ENCODE results near the gene RAB38.

Gene RAB38

DNA sequence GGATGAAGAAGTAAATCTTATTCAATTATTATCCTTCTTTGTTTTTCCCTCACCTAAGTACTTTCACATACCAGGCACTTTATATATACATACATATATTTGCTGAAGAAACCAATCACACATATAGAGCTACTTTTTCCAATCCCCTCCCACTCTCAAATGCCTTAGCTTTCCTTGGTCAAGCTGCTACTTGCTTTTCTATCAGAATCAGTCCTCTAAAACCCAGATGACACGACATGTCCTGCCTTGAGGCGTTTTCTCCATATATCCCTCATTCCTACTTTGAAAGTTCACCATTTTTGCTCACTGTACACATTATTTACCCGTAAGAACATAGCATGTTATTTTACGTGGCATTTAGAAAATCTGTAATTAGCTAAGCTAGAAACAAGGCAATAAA lies 5.4 kb downstream of the RAB38 start:
- DNase-seq (ENCODE audit: low read depth) = no peak

DNA sequence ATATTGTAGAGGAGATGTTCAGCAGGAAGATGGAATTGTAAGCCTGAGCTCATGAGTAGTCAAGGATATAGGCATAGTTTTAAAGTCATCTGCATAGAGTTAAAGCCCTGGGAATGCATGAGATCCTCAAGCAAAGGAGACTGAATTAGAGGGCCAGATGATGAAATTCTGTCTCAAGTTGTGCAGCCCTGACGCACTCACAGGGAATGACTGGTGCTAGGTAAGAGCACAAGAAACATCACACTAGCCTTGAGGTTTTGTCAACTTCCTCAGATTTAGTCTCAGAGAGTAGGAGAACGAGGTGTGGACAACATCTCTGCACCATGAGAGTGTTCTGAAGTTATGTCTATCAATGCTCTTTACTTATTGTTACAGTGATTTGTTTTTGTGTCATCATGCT lies 5.8 kb downstream of the RAB38 start:
- DNase-seq (ENCODE audit: low read depth) = no peak

DNA sequence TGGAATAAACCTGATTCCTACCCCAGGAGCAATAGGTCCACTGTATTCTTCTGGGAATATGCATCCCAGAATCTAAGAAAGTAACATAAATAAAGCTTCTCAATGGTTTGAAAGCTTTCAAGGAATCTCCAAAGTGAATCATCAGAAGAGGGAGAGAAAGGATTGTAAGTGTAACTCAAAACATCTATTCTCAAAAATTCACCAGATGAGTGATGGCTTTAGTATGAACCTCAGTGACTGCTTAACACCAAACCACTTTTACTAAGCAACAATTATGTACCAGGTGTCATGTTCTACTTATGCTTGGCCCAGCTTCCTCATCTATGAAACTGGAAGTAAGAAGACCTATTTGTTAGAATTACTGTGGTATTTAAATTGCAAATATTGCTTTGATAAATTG lies 7.4 kb downstream of the RAB38 start:
- DNase-seq (ENCODE audit: low read depth) = no peak

DNA sequence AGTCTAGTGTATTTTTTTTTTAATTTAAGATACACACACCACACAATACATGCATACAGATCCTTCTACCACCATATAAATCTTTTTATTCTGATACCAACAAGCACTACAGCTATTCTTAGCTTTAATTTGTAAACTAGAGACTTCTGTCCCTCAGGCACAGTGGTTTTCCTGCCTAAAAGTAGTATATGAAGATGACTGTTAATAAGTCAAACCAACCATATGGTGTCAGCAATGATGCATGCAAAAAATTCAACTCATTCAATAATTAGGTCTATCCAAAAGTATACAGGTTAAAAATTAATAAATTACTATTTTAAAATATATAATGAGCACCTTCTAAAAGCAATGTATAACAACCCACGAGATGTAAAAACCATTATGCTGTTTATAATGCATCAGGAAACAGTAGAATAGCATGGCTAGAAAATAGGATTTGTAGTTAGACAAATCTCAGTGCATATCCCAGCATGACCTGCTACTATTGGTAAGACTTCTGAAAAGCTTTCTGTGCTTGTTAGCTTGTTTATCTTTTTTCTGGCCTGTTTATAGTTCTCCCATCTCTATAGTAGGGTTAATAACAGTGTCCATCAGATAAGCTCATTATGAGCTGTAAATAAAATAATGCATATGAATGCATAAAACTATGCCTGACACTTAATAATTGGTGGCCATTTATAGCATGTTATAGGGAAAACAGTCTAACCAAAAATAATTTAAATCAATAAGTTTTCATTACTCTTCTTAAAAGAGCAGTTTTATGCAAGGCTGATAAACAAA lies 10.2 kb downstream of the RAB38 start:
- no peak for DNase-seq (ENCODE audit: low read depth)

DNA sequence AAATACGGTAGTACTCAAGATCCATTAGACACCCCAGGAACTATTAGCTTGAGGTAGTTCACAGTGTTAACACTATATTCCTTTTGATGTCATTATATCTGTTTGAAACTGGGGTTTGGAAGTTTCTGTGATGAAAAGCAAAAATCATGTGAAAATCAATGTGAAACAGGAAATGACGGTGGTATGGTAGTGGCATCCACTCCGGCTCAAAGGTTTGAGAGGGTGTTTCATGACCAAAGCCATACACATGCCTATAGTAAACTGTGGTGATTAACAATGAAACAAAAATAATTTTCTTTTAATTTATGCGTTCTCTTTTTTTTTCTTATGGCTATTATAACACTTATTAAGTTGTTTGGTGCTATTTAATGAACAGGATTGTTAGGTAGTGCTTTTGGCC lies 10.9 kb downstream of the RAB38 start:
- no peak for DNase-seq (ENCODE audit: low read depth)

DNA sequence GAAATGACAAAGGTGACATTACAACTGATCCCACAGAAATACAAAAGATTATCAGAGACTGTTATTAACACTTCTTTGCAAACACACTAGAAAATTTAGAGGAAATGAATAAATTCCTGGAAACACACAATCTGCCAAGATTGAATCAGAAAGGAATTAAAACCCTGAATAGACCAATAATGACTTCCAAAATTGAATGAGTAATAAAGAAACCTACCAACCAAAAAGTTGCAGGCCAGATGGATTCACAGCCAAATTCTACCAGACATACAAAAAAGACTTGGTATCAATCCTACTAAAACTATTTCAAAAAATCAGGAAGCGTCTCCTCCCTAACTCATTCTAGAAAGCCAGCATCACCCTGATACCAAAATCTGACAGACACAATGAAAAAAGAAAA lies 17.2 kb downstream of the RAB38 start:
- DNase-seq (ENCODE audit: low read depth) = no peak

DNA sequence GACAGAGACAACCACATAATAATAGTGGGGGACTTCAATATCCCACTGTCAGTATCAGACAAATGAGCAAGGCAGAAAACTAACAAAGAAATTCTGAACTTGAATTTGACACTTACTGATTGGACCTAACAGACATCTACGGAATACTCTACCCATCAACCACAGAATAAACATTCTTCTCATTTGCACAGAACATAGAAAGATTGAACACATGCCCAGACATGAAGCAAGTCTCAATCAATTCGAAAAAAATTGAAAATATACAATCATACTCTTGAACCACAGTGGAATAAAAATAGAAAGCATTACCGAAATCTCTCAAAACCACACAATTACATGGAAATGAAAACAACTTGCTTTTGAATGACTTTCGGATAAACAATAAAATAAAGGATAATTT lies 17.9 kb downstream of the RAB38 start:
- DNase-seq (ENCODE audit: low read depth) = no peak

DNA sequence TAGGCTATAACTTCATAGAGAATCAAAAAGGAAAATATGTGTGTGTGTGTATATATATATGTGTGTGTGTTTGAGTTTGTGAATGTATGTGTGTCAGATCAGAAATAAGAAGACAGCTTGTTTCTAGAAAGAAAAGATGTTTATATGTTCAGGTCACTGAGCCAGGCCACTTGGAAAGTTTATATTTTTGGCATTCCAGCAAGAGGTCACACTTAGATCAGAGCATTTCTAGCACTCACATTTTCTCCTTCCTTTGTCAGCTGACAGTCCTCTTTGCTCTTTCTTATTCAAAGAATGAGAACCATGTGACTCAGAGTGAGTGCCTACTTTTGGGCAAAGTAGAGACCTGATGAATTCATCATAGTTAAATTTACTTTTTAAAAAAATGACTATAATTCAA lies 22.9 kb downstream of the RAB38 start:
- DNase-seq (ENCODE audit: low read depth) = no peak

DNA sequence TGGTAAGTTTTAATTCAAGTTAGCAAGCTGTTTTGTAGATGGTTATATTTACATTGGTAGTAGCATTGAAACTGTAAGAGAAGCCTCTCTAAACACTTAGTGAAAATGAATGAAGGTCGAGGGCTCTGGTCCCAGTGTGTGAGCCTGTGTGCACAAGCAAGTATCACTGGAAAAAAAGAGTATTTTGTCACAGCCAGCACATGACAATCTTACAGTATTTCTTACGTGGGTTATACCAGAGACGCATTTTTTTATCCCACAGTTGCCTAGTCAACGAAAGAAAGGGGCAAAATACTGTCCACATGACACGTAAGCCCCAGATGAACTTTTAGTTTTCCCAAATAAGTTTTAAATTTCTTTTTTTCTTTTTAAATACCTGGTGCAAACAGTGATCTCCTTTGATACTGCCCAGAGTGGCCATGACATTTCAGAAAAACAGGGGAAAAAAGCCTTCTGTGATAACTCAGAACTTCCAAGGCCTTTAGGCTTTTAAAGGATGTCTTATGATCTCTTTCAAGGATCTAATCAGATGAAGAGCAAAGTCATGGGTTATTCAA lies 23.5 kb downstream of the RAB38 start:
- no peak for DNase-seq (ENCODE audit: low read depth)

DNA sequence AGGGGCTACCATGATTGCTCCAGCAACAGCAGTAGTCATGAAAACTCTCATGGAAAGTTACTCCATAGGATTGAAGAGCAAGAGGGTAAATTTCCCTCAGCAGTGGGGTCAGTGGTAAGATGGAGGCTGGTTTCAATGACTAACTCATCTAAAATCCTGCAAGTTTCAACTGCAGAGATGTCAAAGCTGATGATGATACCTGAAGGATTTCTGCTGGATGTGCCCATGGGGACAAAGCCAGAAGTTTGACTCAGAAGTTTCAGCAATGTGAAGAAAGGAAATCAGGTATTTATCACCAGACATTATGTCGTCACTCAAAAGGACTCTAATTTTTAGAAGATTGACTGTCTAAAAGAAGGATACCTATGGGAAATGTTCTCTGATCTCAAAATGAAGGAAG lies 29.1 kb downstream of the RAB38 start:
- no peak for DNase-seq (ENCODE audit: low read depth)

DNA sequence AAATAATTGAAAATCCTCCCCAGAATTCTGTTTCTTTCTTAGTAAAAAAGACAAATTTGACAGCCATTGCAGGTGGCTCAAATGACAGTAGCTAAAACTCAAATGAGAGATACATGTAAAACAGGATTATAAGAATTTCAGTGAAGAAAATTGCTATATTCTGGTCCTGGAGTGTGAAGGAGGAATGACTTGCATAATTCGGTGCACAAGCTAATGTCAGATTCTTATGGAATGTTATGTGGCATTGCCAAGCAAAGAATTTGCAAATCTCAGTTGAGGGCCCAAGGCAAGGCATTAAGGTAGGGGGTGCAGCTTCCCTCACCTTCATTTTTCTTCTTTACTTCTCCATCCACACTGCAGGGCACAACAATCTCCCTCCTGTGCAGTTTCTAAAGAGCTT lies 35.4 kb downstream of the RAB38 start:
- DNase-seq (ENCODE audit: low read depth) = no peak

DNA sequence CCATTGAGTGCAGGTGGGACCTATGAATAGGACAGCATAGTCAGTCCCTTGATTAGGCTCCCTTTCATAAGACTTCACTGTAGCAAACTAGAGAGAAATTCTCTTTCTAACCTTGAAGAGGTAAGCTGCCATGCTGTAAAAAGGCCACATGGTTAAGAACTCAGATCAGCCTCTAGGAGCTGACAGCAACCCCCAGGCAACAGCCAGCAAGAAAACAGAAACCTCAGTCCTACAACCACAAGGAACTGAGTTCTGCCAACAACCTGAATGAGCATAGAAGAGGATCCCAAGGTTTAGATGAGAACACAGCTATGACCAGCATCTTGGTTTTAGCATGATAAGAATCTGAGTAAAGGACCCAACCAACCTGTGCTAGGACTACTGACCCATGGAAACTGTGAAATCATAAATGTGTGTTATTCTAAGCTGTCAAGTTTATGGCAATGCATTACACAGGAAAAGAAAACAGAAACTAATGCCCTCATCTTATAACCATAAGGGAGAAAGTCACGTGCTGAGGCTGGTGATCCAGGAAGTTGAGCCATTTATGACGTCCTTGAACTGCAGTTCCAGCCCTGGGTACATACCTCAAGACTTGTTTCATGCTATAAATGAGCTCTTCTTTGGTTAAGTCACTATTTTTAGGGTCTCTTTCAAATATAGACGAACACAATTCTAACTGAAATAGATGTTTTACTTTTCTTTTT lies 43.3 kb downstream of the RAB38 start:
- DNase-seq (ENCODE audit: low read depth) = no peak

DNA sequence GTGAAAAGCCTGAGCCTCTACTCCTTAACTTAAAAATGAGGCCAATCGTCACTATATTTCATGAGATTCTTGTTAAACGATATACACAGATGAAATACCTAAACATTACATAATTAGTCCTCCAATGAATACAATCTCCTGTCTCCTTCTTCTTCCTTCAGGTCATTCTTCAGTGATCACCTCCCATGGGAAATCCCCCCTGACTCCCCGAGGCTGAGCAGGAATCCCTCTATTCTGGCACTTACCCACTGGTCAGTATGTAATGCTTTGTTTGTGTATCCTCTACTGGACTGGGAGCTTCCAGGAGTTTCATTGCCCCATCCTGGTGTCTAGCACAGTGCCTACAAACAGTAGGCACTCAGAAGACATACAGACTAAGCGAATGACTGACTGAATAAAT lies 52.3 kb downstream of the RAB38 start:
- no peak for DNase-seq (ENCODE audit: low read depth)

DNA sequence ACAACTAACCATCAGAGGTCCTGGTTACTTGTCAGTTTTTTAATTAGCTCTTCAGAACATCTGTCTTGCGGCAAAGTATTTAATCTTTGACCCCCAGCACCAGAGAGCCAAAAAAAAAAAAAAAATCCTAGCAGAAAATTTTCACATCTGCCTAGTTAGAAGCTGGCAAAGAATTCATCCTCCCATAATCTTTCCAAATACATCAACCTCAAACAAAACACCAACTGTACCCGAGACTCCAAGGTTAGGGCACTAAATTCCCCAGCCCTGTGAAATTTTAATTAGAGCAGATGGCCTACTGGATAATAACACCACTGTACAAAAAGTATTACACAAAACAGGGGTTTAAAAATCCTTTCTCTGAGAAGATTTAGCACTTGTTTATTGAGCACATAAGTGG lies 55.7 kb downstream of the RAB38 start:
- no peak for DNase-seq (ENCODE audit: low read depth)

DNA sequence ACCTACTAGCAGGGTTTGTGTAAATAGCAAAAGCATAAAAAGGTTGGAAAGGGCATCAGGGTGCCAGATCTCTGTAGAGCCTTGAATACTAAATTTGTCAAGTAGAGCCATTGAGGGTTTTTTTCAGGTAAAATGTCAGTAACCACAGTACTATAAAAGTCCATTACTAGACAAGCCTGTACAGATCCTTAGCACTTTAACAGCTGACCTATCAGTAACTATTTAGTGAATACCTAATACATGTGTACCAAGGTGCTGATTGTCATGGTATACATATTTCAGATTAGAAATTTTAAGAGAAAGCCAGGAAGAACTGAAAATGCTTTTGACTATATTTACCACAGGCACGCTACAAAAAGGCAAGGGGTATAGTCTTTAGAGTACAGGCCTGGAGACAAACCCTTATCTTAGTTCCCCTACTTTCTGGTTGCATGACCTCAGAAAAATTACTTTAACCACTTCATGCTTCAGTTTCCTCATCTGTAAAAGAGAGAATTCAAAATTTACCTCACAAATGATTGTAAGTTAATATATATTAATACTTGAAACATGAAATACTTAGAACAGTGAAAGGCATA lies 57.9 kb downstream of the RAB38 start:
- no peak for DNase-seq (ENCODE audit: low read depth)

DNA sequence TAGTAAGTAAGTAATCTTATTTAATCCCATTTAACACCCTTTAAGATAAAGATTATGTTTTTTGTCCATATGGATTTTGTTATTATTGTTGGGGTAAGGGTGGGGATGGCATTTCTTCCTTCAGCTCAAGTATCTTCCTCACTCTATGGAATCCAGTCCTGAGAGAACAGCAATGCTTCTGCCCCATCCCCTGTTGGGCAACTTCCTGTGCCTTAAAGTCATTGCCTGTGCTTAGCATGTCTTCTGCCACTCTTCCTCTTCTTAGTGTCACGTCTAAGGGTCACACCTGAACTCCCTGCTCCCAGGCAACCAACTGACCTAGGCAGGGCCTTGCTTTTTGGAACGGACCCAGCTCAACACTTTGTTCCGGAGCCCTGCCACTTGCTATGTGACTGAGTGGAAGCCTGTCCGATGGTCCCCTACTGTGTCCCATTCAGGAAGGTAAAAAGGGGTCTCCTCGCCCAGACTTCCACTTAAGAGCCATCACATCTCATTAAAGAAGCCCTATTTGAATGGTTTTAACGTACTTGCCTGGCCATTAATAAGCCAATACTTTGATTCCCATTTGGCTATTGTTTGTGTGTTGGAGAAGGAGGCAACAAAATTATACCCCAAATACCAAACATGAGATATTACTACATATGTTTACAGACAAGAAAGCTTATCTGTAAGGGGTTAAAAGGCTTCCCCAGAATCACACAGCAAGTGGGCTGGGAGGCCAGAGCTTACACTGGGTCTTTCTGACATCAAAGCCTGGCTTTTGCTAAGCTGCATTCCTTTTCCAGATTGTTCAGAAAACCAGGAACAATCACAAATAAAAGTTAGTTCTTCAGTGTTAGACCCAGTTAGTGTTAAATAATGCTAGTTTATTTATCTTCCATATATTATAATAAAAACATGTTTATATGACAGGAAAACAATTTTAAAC lies 59.2 kb downstream of the RAB38 start:
- no peak for DNase-seq (ENCODE audit: low read depth)

DNA sequence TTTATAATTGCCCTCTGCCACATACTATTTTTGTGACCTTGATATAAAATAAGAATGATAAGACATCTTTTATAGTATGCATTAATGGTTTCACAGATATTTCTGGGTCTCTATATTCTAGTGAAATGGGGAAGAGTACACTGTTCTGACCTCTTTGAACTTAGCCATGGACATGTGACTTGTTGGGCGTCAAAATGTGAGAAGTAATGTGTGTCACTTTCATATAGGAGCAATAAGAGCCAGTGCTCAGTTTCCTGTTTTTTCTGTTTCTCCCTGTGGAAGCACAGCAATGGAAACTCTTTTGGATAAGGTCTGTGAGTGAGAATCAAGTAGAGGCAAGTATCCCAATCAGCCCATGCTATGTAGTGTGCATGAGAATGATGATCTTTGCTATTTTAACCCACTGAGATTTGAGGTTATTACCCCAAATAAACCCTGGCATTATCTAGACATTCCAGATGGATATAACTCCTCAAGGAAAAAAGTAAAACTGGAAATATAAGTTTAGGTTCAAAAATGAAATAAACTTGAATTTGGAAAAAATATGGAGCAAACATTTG lies 60.7 kb downstream of the RAB38 start:
- no peak for DNase-seq (ENCODE audit: low read depth)

DNA sequence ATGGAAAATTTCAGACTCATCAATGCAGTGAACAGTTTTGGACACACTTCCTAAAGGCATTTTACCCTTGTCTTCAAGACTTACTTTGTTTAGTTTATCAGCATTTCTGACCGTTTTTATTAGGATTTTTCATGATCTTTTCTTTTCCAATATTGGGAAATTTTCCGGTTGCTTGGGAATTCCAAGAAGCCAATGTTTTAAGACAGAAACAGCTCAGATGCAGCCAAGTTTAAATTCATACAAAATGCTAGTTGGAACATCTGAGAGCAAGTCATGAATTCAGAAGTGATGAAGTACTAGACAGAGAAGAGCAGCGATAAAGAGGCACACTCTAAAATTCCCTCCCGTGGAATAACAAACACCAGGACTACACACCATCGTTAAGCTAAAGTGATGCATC lies 68.6 kb downstream of the RAB38 start:
- no peak for DNase-seq (ENCODE audit: low read depth)

DNA sequence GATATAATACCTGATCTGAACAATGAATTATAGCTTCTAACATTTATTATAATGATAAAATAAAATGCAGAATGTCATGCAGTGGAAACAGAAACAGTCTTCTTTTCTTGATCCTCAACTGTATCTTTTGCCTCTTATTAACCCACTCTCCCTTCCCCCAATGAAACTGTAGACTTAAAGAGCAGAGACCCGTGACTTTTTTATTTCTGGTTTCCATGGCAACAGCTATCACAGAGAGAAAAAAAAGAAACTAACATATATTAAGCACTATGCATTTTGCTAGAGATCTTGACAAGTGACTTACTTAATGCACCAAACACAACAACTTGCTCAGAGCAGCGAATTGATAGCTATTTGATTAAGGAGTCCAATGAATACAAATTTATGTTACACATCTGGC lies 69.3 kb downstream of the RAB38 start:
- no peak for DNase-seq (ENCODE audit: low read depth)

DNA sequence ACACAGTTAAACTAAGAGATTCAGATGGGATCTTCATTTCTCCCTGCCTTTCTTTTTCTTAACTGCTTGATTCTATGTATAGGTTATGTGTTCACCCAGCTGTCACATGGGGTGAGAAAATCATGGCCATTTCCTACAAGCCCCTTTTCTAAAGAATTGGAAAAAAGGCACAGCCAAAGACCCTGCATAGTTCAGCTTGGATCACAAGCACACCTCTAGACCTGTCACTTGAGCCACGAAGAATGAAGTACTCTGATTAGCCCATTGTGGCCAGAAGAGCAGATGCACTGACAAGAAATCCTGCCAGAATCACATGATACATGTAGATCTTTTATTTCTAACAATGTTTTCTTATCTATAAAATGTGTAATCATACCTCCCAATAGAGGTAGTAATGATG lies 69.7 kb downstream of the RAB38 start:
- no peak for DNase-seq (ENCODE audit: low read depth)

DNA sequence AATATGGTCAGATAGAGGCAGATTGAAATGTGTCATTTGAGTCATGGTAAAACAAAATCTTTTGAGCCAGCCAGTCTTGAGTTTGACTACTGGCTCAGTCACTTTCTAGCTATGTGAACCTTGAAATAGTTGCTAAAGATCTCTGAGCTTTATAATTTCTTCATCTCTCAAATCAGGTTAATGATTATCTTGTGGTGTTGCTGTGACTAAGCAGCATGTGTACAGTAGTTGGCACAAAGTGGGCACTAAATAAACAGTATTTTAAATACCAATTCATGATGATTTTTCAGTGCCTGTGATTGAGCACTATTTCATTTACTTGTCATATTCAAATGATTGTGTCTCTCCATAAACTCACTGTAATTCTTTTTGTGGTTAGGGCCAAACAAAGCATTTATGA lies 70.8 kb downstream of the RAB38 start:
- no peak for DNase-seq (ENCODE audit: low read depth)
